ENCODE results near the gene TTC23. TPM values are rescaled to one million over a fixed set of nuclear protein-coding genes. Genes with fewer than 3 reads are reported as not detected.
A peak's percentile ranks its signal among the peaks of the same experiment; 100 is the strongest.

The TTC23 gene
- total and polyA plus RNA-seq, 7 donors: 2.1 to 11.2 (median 7.8) TPM

GRCh38 chr15:99125061-99125891 lies 124.1 kb downstream of the TTC23 start:
- DNase-seq: peak; percentile 71 to 89
- H3K4me3 ChIP-seq: peak overlapping the region; percentile 54

GRCh38 chr15:99124641-99125040 lies 124.7 kb downstream of the TTC23 start:
- DNase-seq (peak in 1 of 2 donors; percentile 48), ATAC-seq (peak; percentile 5 to 20 (median 8))
- peak overlapping the region; percentile 54 for H3K4me3 ChIP-seq
- peaks cover 3 to 35% of the 10 kb centered on the region in 2 donors for H3K36me3 ChIP-seq (ENCODE audit: insufficient read depth in 1 of 2, low read depth in 1 of 2)
- intact Hi-C loops (cut with DNase I): loop anchor here (5.0 kb wide), 3 partner anchors 43 to 128 kb away; partner anchors contain the start of gene LRRC28 (in 1 of the 2)
- no peak for TF ChIP-seq CTCF (IDR thresholded peaks at IDR 0.05)
- peaks cover 90% of the 10 kb centered on the region for H3K4me1 ChIP-seq
- H3K9me3 ChIP-seq: no peaks in the 10 kb centered on the region
- H3K27me3 ChIP-seq (ENCODE audit: insufficient read depth in 3 of 3, low read length in 2 of 3): no peaks in the 10 kb centered on the region
- WGBS, 3 donors: 42 to 64% (median 45%) methylated on average over 8 of the region's 8 CpGs
- peak overlapping the region; percentile 96 for H3K27ac ChIP-seq

More at GRCh38 chr15:99125061-99125891, 124.1 kb downstream of the TTC23 start:
- Histone ChIP-seq H3K9me3 (no peaks in the 10 kb centered on the region), H3K27me3 (ENCODE audit: insufficient read depth in 3 of 3, low read length in 2 of 3) (no peaks in the 10 kb centered on the region), H3K4me1 (peaks cover 87% of the 10 kb centered on the region), H3K27ac (peak overlapping the region; percentile 96), H3K36me3 (ENCODE audit: insufficient read depth in 1 of 2, low read depth in 1 of 2) (peaks cover 3 to 39% of the 10 kb centered on the region in 2 donors)
- 33 to 44% (median 34%) methylated on average over 29 of the region's 29 CpGs for WGBS, 3 donors
- intact Hi-C loops (cut with DNase I): no loop called here
- no peak for TF ChIP-seq CTCF (IDR thresholded peaks at IDR 0.05)
- ATAC-seq: peak; percentile 72 to 80 (median 78)

- no peak for TF ChIP-seq CTCF (IDR thresholded peaks at IDR 0.05)
These were observed 125.5 kb downstream of the TTC23 start for GRCh38 chr15:99123713-99124451.

GRCh38 chr15:99122831-99123712 lies 126.3 kb downstream of the TTC23 start:
- intact Hi-C loops (cut with DNase I): loop anchor here (5.0 kb wide), 3 partner anchors 44 to 129 kb away; partner anchors contain the start of gene LRRC28 (in 1 of the 2)
- no peak for ATAC-seq
- peaks cover 93% of the 10 kb centered on the region for H3K4me1 ChIP-seq
- no peaks in the 10 kb centered on the region for H3K27me3 ChIP-seq (ENCODE audit: insufficient read depth in 3 of 3, low read length in 2 of 3)
- peaks cover 0 to 29% of the 10 kb centered on the region in 2 donors for H3K36me3 ChIP-seq (ENCODE audit: insufficient read depth in 1 of 2, low read depth in 1 of 2)
- H3K27ac ChIP-seq: peak overlapping the region; percentile 96
- DNase-seq: peak in 1 of 2 donors; percentile 9
- WGBS, 3 donors: 25 to 36% (median 25%) methylated on average over 22 of the region's 22 CpGs
- H3K9me3 ChIP-seq: no peaks in the 10 kb centered on the region
- no peak for TF ChIP-seq CTCF (IDR thresholded peaks at IDR 0.05)
- peak overlapping the region; percentile 54 for H3K4me3 ChIP-seq

More at GRCh38 chr15:99123713-99124451, 125.5 kb downstream of the TTC23 start:
- peak overlapping the region; percentile 54 for H3K4me3 ChIP-seq
- H3K27me3 ChIP-seq (ENCODE audit: insufficient read depth in 3 of 3, low read length in 2 of 3): no peaks in the 10 kb centered on the region
- no peaks in the 10 kb centered on the region for H3K9me3 ChIP-seq
- DNase-seq (peak; percentile 91 to 96), ATAC-seq (peak; percentile 81 to 87 (median 84))
- peak overlapping the region; percentile 96 for H3K27ac ChIP-seq
- intact Hi-C loops (cut with DNase I): loop anchor here (5.0 kb wide), 3 partner anchors 43 to 128 kb away; partner anchors contain the start of gene LRRC28 (in 1 of the 2)
- WGBS, 3 donors: 2 to 13% (median 5%) methylated on average over 20 of the region's 20 CpGs
- H3K4me1 ChIP-seq: peaks cover 93% of the 10 kb centered on the region
- H3K36me3 ChIP-seq (ENCODE audit: insufficient read depth in 1 of 2, low read depth in 1 of 2): peaks cover 0 to 32% of the 10 kb centered on the region in 2 donors
